Epidermal melanocyte (primary cell): ENCODE results near the gene PLPP1.

ENCODE experiments used
- DNase-seq: peaks from one replicate; pipeline ENCODE4 v3.0.0; 2011; ENCODE audit warnings: low spot score; ENCODE audit not compliant: insufficient read length

The PLPP1 gene

DNA sequence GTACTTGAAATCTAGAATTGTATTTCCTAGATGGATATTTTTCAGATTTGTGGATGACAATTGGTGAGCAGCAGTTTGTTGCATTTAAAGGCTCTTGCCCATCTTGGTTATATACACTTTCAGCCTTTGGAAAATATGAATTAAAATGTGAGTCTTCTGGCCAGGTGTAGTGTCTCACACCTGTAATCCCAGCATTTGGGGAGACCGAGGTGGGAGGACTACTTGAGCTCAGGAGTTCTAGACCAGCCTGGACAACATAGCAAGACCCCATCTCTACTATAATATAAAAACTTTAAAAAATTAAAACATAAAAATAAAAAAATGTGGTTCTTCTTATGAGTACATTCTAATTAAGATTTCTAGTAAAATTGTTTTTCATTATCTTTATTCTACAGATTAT lies 125.0 kb downstream of the PLPP1 start:
- no peak for DNase-seq

DNA sequence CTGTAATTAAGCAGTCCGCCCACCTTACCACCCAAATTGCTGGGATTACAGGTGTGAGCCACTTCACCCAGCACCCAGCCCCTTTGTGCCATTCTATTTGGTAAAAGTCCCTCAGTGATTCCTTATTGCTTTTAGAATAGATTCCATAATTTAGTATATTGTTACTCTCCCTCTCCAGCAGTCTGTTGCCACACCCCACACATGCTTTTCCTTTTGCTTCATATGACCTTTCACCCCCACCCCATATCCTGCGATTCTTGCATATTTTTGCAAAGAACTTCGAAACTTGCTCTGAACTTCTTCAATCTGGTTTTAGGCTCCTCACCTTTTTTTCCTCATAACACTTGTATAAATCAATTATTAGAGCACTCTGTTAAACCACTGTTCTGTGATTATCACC lies 126.8 kb downstream of the PLPP1 start:
- DNase-seq: no peak

DNA sequence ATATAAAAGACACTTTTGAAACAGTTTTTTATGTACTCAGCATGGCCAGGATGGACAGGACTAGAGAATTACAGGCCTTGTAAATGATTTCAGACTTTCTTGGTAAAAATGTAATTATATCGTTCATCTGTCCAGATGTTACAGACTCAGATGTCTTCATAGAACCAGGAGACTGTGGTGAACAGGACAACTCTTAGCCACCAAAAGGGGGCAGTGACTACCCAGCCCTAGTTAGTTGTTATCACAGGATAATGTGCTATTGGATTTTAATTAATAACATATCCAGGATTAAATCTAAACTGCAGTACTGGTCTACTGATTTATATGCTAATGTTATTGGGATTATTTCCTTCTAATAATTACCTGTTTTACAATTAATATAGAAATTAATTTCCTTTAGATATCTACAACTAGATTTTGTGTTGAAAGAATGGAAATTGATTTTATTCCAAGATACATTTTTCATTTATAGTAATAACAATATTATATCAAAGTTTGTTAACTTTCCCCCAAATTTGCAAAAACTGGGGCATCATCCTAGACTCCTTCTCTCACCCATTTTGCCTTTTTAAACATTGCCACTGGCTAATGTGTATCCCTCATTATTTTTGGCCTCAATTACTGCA lies 127.6 kb downstream of the PLPP1 start:
- no peak for DNase-seq

DNA sequence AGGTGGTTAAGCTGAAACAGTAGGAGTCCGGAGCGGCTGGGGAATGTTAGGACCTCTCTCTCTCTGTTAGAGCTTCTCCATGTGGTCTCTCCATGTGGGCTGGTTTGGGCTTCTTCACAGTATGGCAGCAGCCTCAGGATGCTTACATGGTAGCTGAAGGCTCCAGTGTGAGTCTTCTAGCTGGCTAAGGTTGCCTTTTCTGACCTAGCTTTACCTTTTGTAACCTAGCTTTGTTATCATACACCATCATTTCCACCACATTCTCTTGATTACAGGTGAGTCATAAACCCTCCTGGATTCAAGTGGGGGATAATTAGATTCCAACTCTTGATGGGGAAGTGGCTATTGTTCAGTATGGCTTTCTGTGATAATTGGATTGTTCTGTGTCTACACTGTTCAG lies 128.5 kb downstream of the PLPP1 start:
- no peak for DNase-seq

DNA sequence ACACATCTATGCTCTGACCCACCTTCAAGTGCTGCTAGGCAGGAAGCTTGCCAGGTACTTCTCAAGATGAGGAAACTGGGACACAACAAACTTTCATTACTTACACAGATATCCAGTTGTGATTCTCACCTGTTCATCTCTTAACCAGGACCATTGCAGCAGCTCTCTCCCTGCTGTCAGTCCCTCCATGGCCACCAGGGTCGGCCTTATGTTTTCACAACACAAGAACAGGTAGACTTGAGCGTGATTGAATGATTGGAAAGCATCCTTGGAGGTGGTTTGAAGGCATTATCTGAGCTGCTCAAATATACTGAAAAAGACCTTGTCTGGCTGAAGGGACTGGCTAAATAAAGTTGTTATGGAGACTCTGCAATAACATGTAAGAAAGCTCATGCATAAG lies 132.6 kb downstream of the PLPP1 start:
- no peak for DNase-seq

DNA sequence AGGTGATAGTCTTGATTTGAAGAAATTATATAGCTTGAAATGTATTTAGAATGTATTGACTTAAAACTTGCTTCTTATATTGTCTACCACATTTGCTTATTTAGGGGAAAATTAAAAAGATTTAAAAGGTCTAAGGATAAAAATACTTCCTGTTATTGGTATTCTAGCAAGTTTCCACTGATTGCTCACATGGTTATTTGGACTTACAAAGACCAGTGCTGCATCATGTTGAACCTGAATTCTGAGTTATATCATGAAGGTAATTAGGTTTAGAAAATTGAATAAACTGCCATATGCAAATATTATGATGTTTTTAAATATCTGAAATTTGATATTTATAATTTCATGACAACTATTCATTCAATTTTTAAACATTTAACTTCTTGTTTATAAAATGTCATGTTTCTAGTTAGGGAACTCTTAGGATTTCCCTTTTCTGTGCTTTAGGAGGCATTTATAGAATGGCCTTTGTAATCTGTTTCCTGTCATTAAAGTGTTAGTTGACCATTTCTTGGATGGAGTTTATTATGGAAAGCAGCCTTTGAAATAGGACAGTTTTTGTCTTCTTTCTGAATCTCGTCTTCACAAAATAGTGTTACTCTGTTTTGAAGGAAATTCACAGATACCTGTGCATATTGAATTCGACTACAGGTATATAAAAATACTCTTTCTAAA lies 141.1 kb downstream of the PLPP1 start:
- DNase-seq: no peak

DNA sequence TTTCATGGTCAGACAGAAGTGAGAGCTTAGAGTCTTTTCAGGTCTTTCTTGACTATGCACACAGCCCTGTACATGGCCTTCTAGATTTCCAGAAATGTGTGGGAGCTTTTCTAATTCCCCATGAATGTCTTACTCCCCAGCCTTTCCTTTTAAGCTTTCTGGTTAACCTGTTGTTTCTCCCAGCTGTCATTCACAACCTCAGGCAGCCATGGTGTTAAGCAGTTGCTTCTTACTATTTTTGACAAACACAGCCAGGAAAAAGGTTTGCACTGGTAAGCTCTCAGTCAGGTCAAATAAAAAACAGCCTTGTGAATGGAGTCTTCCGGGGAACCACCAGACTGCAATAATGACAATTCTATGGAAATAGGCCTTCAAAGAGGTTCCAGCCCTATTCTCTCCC lies 142.1 kb downstream of the PLPP1 start:
- no peak for DNase-seq

DNA sequence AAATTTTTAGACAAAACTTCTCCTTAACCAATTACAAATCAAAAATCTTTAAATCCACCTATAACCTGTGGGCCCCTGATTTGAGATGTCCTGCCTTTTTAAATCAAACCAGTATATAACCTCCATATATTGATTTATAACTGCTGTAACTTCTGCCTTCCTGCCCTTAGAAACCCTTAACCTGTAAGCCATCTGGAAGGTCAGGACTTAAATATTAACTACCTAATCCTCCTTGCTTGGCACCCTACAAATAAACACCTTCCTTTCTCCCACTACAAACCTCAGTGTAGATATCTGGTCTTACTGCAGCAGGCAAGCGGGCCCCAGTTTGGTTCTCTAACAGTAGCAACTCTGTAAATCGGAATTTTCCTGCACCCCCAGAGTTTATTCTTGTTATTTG lies 143.1 kb downstream of the PLPP1 start:
- no peak for DNase-seq

DNA sequence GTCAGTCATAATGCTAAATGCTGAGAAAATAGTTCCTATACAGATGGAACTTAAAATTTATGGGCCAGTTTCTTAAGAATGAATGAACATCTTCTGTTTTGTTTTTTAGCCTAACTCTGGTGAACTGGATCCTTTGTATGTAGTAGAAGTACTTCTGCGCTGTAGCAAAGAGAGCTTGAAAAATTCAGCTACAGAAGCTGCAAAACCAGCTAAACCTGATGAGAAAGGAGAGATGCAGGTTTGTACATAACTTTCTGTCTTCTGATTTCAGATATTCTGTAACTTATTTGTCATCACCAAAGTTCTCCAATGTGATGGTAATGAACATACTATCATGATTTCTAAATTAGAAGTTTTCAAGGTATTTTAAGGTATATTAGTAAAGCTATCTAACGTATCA lies 146.9 kb downstream of the PLPP1 start:
- no peak for DNase-seq

DNA sequence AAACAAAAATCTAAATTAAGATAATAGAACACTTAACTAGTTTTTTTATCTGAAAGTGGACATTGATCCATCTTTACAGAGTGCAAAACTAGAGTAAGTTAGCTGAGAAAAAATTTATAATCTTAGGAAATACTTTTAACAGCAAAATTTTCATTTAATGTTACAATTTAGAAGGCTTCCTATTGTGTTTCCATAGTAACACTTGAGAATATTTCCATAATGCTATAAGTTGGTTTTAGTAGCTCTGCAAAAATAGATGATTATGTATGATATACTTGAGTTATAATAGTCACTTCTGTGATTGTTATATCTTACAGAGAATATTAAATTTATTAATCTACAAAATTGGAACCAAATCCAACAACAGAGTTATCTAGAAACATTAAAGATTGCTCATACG lies 148.4 kb downstream of the PLPP1 start:
- DNase-seq: no peak

DNA sequence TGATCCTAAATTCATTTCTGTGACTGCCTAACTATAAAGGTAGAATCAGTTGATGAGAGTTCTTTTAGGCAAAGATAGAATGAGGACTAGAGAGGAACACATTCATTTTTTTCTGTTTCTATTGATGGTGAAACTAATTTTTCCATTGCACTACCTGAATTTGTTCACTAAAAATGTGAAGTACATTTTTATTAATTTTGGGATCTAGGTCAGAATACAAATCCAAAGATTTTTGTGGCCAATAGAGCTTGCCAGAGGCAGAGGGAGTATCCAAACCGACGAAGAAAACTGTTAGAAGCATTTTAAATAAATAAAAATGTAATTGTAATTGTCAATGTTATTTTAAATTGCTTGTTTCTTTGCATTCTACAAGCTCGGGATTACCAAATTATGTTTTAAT lies 148.9 kb downstream of the PLPP1 start:
- DNase-seq: no peak

DNA sequence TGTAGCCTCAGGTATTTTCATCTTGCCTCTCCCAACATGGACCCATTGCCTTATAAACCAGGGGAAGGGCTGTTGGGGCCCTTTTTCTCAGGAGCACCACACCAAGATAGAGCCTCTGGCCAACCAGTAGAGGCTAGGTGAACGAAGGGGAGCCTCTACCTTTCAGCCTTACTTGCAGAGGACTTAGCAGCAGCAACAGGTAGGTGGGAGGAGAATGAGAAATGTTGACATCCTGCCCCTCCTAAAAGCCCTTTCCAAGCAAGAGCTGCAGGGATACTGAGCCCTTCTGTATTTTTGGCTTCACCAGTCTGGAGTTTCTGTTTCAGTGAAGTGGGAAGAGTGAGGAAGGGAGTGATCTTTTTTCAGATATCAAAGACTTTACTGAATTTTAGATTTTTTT lies 149.5 kb downstream of the PLPP1 start:
- no peak for DNase-seq

DNA sequence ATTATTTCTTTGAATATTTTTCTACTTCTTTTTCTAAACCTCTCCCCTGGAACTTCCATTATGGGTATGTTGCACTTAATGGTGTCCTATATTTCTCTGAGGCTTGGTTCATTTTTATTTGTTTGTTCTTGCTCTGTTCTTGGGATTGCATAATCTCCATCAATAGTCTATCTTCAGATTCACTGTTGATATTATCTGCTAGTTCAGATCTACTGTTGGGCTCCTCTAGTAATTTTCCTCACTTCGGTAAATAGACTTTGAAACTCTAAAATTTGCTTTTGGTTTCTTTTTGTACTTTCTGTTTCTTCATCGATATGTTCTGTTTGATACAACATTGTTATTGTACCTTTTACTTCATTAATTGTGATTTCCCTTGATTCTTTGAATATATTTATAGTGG lies 150.7 kb downstream of the PLPP1 start:
- no peak for DNase-seq

DNA sequence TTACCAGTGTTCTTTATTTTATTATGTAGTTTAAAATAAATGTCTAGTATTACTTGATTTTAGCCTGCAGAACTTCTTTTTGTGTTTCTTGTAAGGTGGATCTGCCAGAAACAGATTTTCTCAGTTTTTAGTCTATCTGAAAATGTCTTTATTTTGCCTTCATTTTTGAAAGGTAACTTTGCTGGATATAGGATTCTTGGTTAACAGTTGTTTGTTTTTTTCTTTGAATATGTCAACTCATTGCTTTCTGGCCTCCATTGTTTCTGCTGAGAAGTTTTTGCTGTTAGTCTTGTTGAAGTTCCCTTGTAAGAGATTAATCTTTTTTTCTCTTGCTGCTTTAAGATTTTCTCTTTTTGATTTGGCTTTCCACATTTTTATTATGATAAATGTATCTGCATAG lies 151.5 kb downstream of the PLPP1 start:
- DNase-seq: no peak

DNA sequence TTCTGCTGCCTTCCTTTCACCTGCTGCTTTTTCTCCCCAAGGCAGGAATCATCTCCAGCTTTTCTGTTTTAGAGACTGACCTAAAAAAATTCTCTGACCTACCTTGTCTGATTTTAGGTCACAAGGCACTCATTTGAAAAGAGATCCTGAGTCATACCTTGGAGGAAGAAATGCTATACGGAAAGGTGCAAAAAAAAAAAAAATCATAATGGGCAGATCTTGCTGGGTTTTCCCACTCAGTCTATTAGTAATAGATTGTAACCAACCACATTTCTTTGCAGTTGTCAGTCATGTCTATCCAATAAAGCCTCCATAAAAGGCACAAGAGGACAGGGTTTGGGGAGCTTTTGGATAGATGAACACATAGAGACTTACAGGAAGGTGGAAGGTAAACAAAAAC lies 157.0 kb downstream of the PLPP1 start:
- no peak for DNase-seq
